Stimulated activated naive CD8-positive, alpha-beta T cell treated with anti-CD3 and anti-CD28 coated beads, Interleukin-15, Interleukin-2, amounts not matched to agents 100 ng/mL and 50 ng/mL, for 24 hours (primary cell): ENCODE results near the gene TUBA1A.
"Not testable (repeated sequence)": the region's sequence is repeated elsewhere in the genome, so short reads cannot be mapped to it uniquely, and the experiment has no call there.

ENCODE experiments used
- H3K27ac Mint-ChIP-seq: one replicate; pipeline ENCODE4 v1.8.0; 2021; ENCODE audit warnings: mild to moderate bottlenecking, mixed read lengths
- H3K27me3 Mint-ChIP-seq: one replicate; pipeline ENCODE4 v1.8.0; 2021; ENCODE audit warnings: mixed read lengths
- H3K36me3 Mint-ChIP-seq: one replicate; pipeline ENCODE4 v1.8.0; 2021; ENCODE audit warnings: low read depth, mixed read lengths
- H3K4me1 Mint-ChIP-seq: one replicate; pipeline ENCODE4 v1.8.0; 2021; ENCODE audit warnings: low read depth, mixed read lengths
- H3K4me3 Mint-ChIP-seq: one replicate; pipeline ENCODE4 v1.8.0; 2021; ENCODE audit warnings: mild to moderate bottlenecking, mixed read lengths
- H3K9me3 Mint-ChIP-seq: one replicate; pipeline ENCODE4 v1.8.0; 2021; ENCODE audit warnings: mixed read lengths

Gene TUBA1A

GRCh38 chr12:49146406-49146805 is 42.5 kb downstream of the TUBA1A start:
- Mint-ChIP-seq H3K27ac (no peak overlapping the region), H3K4me1 (peaks cover 3% of the 10 kb centered on the region), H3K27me3 (no peaks in the 10 kb centered on the region), H3K36me3 (peaks cover 10% of the 10 kb centered on the region), H3K9me3 (no peaks in the 10 kb centered on the region), H3K4me3 (no peak overlapping the region)

- Mint-ChIP-seq H3K4me1 (peaks cover 4% of the 10 kb centered on the region), H3K36me3 (peaks cover 11% of the 10 kb centered on the region), H3K4me3 (no peak overlapping the region), H3K27me3 (no peaks in the 10 kb centered on the region), H3K9me3 (no peaks in the 10 kb centered on the region), H3K27ac (no peak overlapping the region)
Measured at GRCh38 chr12:49144384-49144783, 44.5 kb downstream of the TUBA1A start.

GRCh38 chr12:49138999-49139398 is 49.9 kb downstream of the TUBA1A start:
- Mint-ChIP-seq H3K4me1 (peaks cover 5% of the 10 kb centered on the region), H3K9me3 (no peaks in the 10 kb centered on the region), H3K27ac (no peak overlapping the region), H3K36me3 (peaks cover 4% of the 10 kb centered on the region), H3K27me3 (no peaks in the 10 kb centered on the region), H3K4me3 (no peak overlapping the region)

- Mint-ChIP-seq H3K4me3 (no peak overlapping the region), H3K9me3 (no peaks in the 10 kb centered on the region), H3K27me3 (no peaks in the 10 kb centered on the region), H3K4me1 (peaks cover 9% of the 10 kb centered on the region), H3K27ac (no peak overlapping the region), H3K36me3 (peaks cover 4% of the 10 kb centered on the region)
Measured at GRCh38 chr12:49138587-49138986, 50.3 kb downstream of the TUBA1A start.

GRCh38 chr12:49137476-49137875 is 51.4 kb downstream of the TUBA1A start:
- Mint-ChIP-seq H3K27me3 (no peaks in the 10 kb centered on the region), H3K27ac (no peak overlapping the region), H3K4me3 (no peak overlapping the region), H3K4me1 (peaks cover 19% of the 10 kb centered on the region), H3K36me3 (peaks cover 4% of the 10 kb centered on the region), H3K9me3 (no peaks in the 10 kb centered on the region)

- H3K27me3 Mint-ChIP-seq, H3K9me3 Mint-ChIP-seq, H3K36me3 Mint-ChIP-seq, H3K27ac Mint-ChIP-seq, H3K4me3 Mint-ChIP-seq: not testable (repeated sequence)
- H3K4me1 Mint-ChIP-seq, result peaks cover 23% of the 10 kb centered on the region
Measured at GRCh38 chr12:49136997-49137396, 51.9 kb downstream of the TUBA1A start.
